ENCODE measurements around the gene PIGN.

The PIGN gene

GRCh38 chr18:62011416-62011815, 175.4 kb downstream of the PIGN start:
- no peak for TF ChIP-seq CTCF (IDR thresholded peaks at IDR 0.05; ENCODE audit: extremely low read depth, missing control alignments)

GRCh38 chr18:62009521-62009920, 177.3 kb downstream of the PIGN start:
- TF ChIP-seq CTCF (IDR thresholded peaks at IDR 0.05; ENCODE audit: extremely low read depth, missing control alignments) = no peak
- DNase-seq (ENCODE audit: low spot score) = no peak

More at GRCh38 chr18:62011416-62011815, 175.4 kb downstream of the PIGN start:
- no peak for DNase-seq (ENCODE audit: low spot score)

- DNase-seq (ENCODE audit: low spot score) = no peak
- TF ChIP-seq CTCF (IDR thresholded peaks at IDR 0.05; ENCODE audit: extremely low read depth, missing control alignments) = no peak
Observed at GRCh38 chr18:62001396-62001795, 185.5 kb downstream of the PIGN start.

- no peak for TF ChIP-seq CTCF (IDR thresholded peaks at IDR 0.05; ENCODE audit: extremely low read depth, missing control alignments)
- no peak for DNase-seq (ENCODE audit: low spot score)
Observed at GRCh38 chr18:61998957-61999356, 187.9 kb downstream of the PIGN start.

- no peak for TF ChIP-seq CTCF (IDR thresholded peaks at IDR 0.05; ENCODE audit: extremely low read depth, missing control alignments)
Observed at GRCh38 chr18:61998335-61998734, 188.5 kb downstream of the PIGN start.

GRCh38 chr18:61995618-61996017, 191.2 kb downstream of the PIGN start:
- no peak for DNase-seq (ENCODE audit: low spot score)
- no peak for TF ChIP-seq CTCF (IDR thresholded peaks at IDR 0.05; ENCODE audit: extremely low read depth, missing control alignments)

More at GRCh38 chr18:61998335-61998734, 188.5 kb downstream of the PIGN start:
- no peak for DNase-seq (ENCODE audit: low spot score)

GRCh38 chr18:61993831-61994230, 193.0 kb downstream of the PIGN start:
- no peak for DNase-seq (ENCODE audit: low spot score)
- no peak for TF ChIP-seq CTCF (IDR thresholded peaks at IDR 0.05; ENCODE audit: extremely low read depth, missing control alignments)

Measured in GM20000 (cell line).